ENCODE data around the gene ALKBH3. TPM values are rescaled to one million over a fixed set of nuclear protein-coding genes. Genes with fewer than 3 reads are reported as not detected.

Gene ALKBH3
- total and polyA plus RNA-seq, 2 of the 13 experiments (the other 11 are each of a cell fraction or from before 2014, with no cell fraction given), result 17.8 to 36.1 TPM

GRCh38 chr11:43944761-43945311, 64.2 kb downstream of the ALKBH3 start (continued):
- TF ChIP-seq SOX13 (IDR thresholded peaks at IDR 0.05) (no peak), SOX13 (CRISPR knock-in tag; conservative IDR thresholded peaks at IDR 0.05 in 1 of 2, IDR thresholded peaks at IDR 0.05 in 1 of 2) (no peak), ZSCAN29 (CRISPR knock-in tag; conservative IDR thresholded peaks at IDR 0.05) (no peak), ZNF235 (CRISPR knock-in tag; IDR thresholded peaks at IDR 0.05; ENCODE audit: borderline replicate concordance) (no peak), ATF1 (CRISPR knock-in tag; IDR thresholded peaks at IDR 0.05) (no peak), KDM2A (CRISPR knock-in tag; IDR thresholded peaks at IDR 0.05; ENCODE audit: borderline replicate concordance, low read depth) (peak; percentile 40; the same call in 1 of the 2 replicates), HNF1B (CRISPR knock-in tag; IDR thresholded peaks at IDR 0.05) (no peak), PBX2 (CRISPR knock-in tag; IDR thresholded peaks at IDR 0.05) (no peak), CBFB (CRISPR knock-in tag; IDR thresholded peaks at IDR 0.05) (no peak), ZNF768 (CRISPR knock-in tag; IDR thresholded peaks at IDR 0.05) (no peak), ZNF136 (CRISPR knock-in tag; IDR thresholded peaks at IDR 0.05; ENCODE audit: low read depth) (no peak), SSRP1 (CRISPR knock-in tag; IDR thresholded peaks at IDR 0.05) (no peak), UBTF (CRISPR knock-in tag; IDR thresholded peaks at IDR 0.05) (no peak), ZNF619 (CRISPR knock-in tag; IDR thresholded peaks at IDR 0.05) (no peak), ONECUT2 (CRISPR knock-in tag; IDR thresholded peaks at IDR 0.05) (no peak), ZNF784 (CRISPR knock-in tag; IDR thresholded peaks at IDR 0.05; ENCODE audit: borderline replicate concordance) (no peak), SUZ12 (IDR thresholded peaks at IDR 0.05; ENCODE audit: low read depth, low read length) (no peak), STAG1 (CRISPR knock-in tag; IDR thresholded peaks at IDR 0.05) (peak; percentile 41), ZFP36 (IDR thresholded peaks at IDR 0.05; ENCODE audit: borderline replicate concordance, low read depth, low read length, partially characterized antibody) (no peak), ZNF740 (CRISPR knock-in tag; IDR thresholded peaks at IDR 0.05) (0 out of 2 replicates have a peak, but pooled peaks have one; percentile 25), CHD2 (IDR thresholded peaks at IDR 0.05; ENCODE audit: low read depth, low read length) (no peak), CTCF (CRISPR knock-in tag; IDR thresholded peaks at IDR 0.05) (peak; percentile 73), ZNF180 (CRISPR knock-in tag; IDR thresholded peaks at IDR 0.05; ENCODE audit: borderline replicate concordance, low read depth) (no peak)
